Heart right ventricle (tissue), 16 donors: ENCODE results near the gene NR4A1. TPM values are rescaled to one million over a fixed set of nuclear protein-coding genes. Genes with fewer than 3 reads are reported as not detected.

Experiments used
- ATAC-seq, 8 donors: fragments of 200-7000 bp; cut with Tn5 transposase; one replicate each; pipeline ENCODE4 v1.9.1; 2020; ENCODE audit warnings: mild to moderate bottlenecking in 8 of 8, moderate library complexity in 8 of 8, moderate number of reproducible peaks in 1 of 8
- DNase-seq, 2 donors: peaks; one replicate each; pipeline ENCODE4 v3.0.0-alpha.2; 2020
- H3K27ac ChIP-seq, 10 donors: fragments of 200-600 bp; sonication (generic) in 2 of 10; one replicate each; pipeline versions ENCODE4 v1.5.0 to v1.8.0; 2020 to 2022; ENCODE audit warnings: mild to moderate bottlenecking in 3 of 10
- H3K27me3 ChIP-seq, 7 donors: fragments of 200-600 bp; one replicate each; pipeline ENCODE4 v1.8.0; 2021 to 2022; ENCODE audit warnings: mild to moderate bottlenecking in 2 of 7
- H3K36me3 ChIP-seq, 9 donors: fragments of 200-600 bp; sonication (generic) in 1 of 9; one replicate each; pipeline versions ENCODE4 v1.5.0 to v1.8.0; 2020 to 2022; ENCODE audit warnings: mild to moderate bottlenecking in 2 of 9
- H3K4me1 ChIP-seq, 9 donors: fragments of 200-600 bp; sonication (generic) in 1 of 9; one replicate each; pipeline versions ENCODE4 v1.5.0 to v1.8.0; 2020 to 2022; ENCODE audit warnings: mild to moderate bottlenecking in 4 of 9
- H3K4me3 ChIP-seq, 10 donors: fragments of 200-600 bp; sonication (generic) in 2 of 10; one replicate each; pipeline versions ENCODE4 v1.5.0 to v1.8.0; 2020 to 2022; ENCODE audit warnings: mild to moderate bottlenecking in 7 of 10, moderate library complexity in 2 of 10
- H3K9me3 ChIP-seq, 11 donors: fragments of 200-600 bp in 10 of 11; sonication (generic) in 2 of 11; one replicate each; pipeline versions ENCODE4 v1.5.0 to v1.8.0; 2013 to 2022; ENCODE audit warnings: mild to moderate bottlenecking in 2 of 11, control low read depth in 1 of 11, moderate library complexity in 1 of 11
- CTCF ChIP-seq, 9 donors: fragments of 200-600 bp; sonication (generic) in 2 of 9; IDR thresholded peaks; one replicate each; pipeline versions ENCODE4 v1.5.0 to v1.8.0; 2021 to 2022; ENCODE audit warnings: antibody characterized with exemption in 9 of 9, mild to moderate bottlenecking in 5 of 9, moderate library complexity in 1 of 9
- WGBS, 2 donors: extraction: QIAGEN DNeasy Blood & Tissue Kit; methylation state at CpG; one replicate each; pipeline ENCODE4 v1.1.7; 2013; ENCODE audit warnings: inconsistent platforms in 1 of 2; 5-methylcytosine and 5-hydroxymethylcytosine counted together
- intact Hi-C, 10 donors: fragments of 100-400 bp; cut with DNase I; formaldehyde crosslinking; loops; one replicate each; pipeline versions ENCODE4 v1.11.1 to v1.14.2; 2022
- polyA plus RNA-seq, 2 donors: library from polyadenylated mRNA; stranded (reverse); fragments of 200-250 nt; gene quantifications; one replicate each; pipeline ENCODE4 v1.2.3, GENCODE V29; 2013
- total RNA-seq, 10 donors: library from RNA; stranded (reverse); fragmentation: NEBNext Ultra II Directional in 3 of 10; extraction: Animal tissue kit (Norgen Biotek cat#: 25700) in 3 of 10; gene quantifications; one replicate each; pipeline versions ENCODE4 v1.2.1 to v1.2.4, GENCODE V29; 2021 to 2023
- donor health status: Arrhythmogenic right ventricular cardiomyopathy.
- donor health status: ischemic (EF 13 %, LVEDD 7.1; RV severe dilation, severe dysfunction).
- donor health status: healthy with polysubstance abuse.
- donor health status: DM: no; HTN: yes; CAD: no.
- donor health status: DM: no; HTN: no; CAD: no.
- donor health status: ischemic (EF 25% LVEDD 6.9; RV normal size, moderate dysfunction).
- donor health status: ischemic (EF 25% LVEDD 5.7; RV mildly dilated, moderate dysfunction).
- donor health status: healthy.
- donor health status: DM: yes; HTN: yes; CAD: no.
- donor health status: Ischemic cardiomyopathy.
- donor health status: ischemic (EF 35%, LVEDD 5.7; RV mildly dilated, moderate dysfunction).
- donor health status: nonischemic (EF 11% LVEDD 7.7; RV severe dilation, severe dysfunction).
- donor health status: DM: yes; HTN: yes; CAD: no.
- donor health status: PGD.
- donor health status: ischemic (EF 29% LVEDD 5.4; RV normal size, mild dysfunction).
- donor health status: nonischemic (EF 23%, LVEDD 6.1; RV moderate dilation, normal function).

The NR4A1 gene
- total and polyA plus RNA-seq, 12 donors = 34.6 to 588 (median 99.0) TPM

GRCh38 chr12:52056801-52057637, 5.8 kb downstream of the NR4A1 start:
- H3K4me1 ChIP-seq = peaks cover 0 to 55% (median 26%) of the 10 kb centered on the region in 9 donors
- TF ChIP-seq CTCF (IDR thresholded peaks at IDR 0.05) = no peak
- ATAC-seq = no peak

GRCh38 chr12:52057638-52058576, 6.7 kb downstream of the NR4A1 start:
- Histone ChIP-seq H3K36me3 (peaks cover 0 to 74% (median 57%) of the 10 kb centered on the region in 9 donors), H3K4me3 (no peak overlapping the region), H3K4me1 (peaks cover under 1 to 57% (median 21%) of the 10 kb centered on the region in 9 donors), H3K9me3 (no peaks in the 10 kb centered on the region), H3K27ac (no peak overlapping the region), H3K27me3 (no peaks in the 10 kb centered on the region)
- no peak for TF ChIP-seq CTCF (IDR thresholded peaks at IDR 0.05)
- ATAC-seq (no peak), DNase-seq (no peak)
- intact Hi-C loops = no loop called here
- 89 to 94% methylated on average over 14 of the region's 14 CpGs for WGBS, 2 donors

More at GRCh38 chr12:52056801-52057637, 5.8 kb downstream of the NR4A1 start:
- Histone ChIP-seq H3K27ac (peak overlapping the region in 3 of 10 donors; percentile 10 to 27 (median 16)), H3K36me3 (peaks cover 0 to 78% (median 57%) of the 10 kb centered on the region in 9 donors), H3K27me3 (no peaks in the 10 kb centered on the region), H3K4me3 (no peak overlapping the region), H3K9me3 (no peaks in the 10 kb centered on the region)
- WGBS, 2 donors = 83% methylated on average over 23 of the region's 23 CpGs
- DNase-seq = peak in 1 of 2 donors; percentile 26
- intact Hi-C loops = no loop called here

GRCh38 chr12:52058631-52059361, 7.6 kb downstream of the NR4A1 start:
- ATAC-seq = peak in 1 of 8 donors; percentile 0

More at GRCh38 chr12:52058631-52059361, 7.6 kb downstream of the NR4A1 start:
- peaks cover 4 to 57% (median 18%) of the 10 kb centered on the region in 9 donors for H3K4me1 ChIP-seq
- DNase-seq = peak in 1 of 2 donors; percentile 28
- H3K9me3 ChIP-seq = no peaks in the 10 kb centered on the region
- H3K27me3 ChIP-seq = no peaks in the 10 kb centered on the region
- H3K27ac ChIP-seq = no peak overlapping the region
- intact Hi-C loops = no loop called here
- peaks cover 0 to 67% (median 52%) of the 10 kb centered on the region in 9 donors for H3K36me3 ChIP-seq
- no peak for TF ChIP-seq CTCF (IDR thresholded peaks at IDR 0.05)
- no peak overlapping the region for H3K4me3 ChIP-seq
- 80 to 83% methylated on average over 23 of the region's 25 CpGs for whole genome bisulfite sequencing, 2 donors
